Stimulated activated naive CD8-positive, alpha-beta T cell treated with anti-CD3 and anti-CD28 coated beads, Interleukin-15, Interleukin-2, amounts not matched to agents 100 ng/mL and 50 ng/mL, for 24 hours (primary cell): ENCODE measurements around the gene CAND2.

ENCODE experiments used
- H3K27ac Mint-ChIP-seq: one replicate; pipeline ENCODE4 v1.8.0; 2021; ENCODE audit warnings: mild to moderate bottlenecking, mixed read lengths
- H3K27me3 Mint-ChIP-seq: one replicate; pipeline ENCODE4 v1.8.0; 2021; ENCODE audit warnings: mixed read lengths
- H3K36me3 Mint-ChIP-seq: one replicate; pipeline ENCODE4 v1.8.0; 2021; ENCODE audit warnings: low read depth, mixed read lengths
- H3K4me1 Mint-ChIP-seq: one replicate; pipeline ENCODE4 v1.8.0; 2021; ENCODE audit warnings: low read depth, mixed read lengths
- H3K4me3 Mint-ChIP-seq: one replicate; pipeline ENCODE4 v1.8.0; 2021; ENCODE audit warnings: mild to moderate bottlenecking, mixed read lengths
- H3K9me3 Mint-ChIP-seq: one replicate; pipeline ENCODE4 v1.8.0; 2021; ENCODE audit warnings: mixed read lengths

CAND2 gene

GRCh38 chr3:12796171-12797123 is at the start of gene CAND2:
CAND2 (plus strand) TSS chr3:12796680; CDS start chr3:12796721, 41 bp downstream.
- H3K4me3 Mint-ChIP-seq, result peak within 1 kb of the TSS; percentile 72
- H3K27me3 Mint-ChIP-seq, result peaks cover 6% of the 10 kb centered on the region
- H3K9me3 Mint-ChIP-seq, result no peaks in the 10 kb centered on the region
- peak within 1 kb of the TSS; percentile 55 for H3K27ac Mint-ChIP-seq
- H3K36me3 Mint-ChIP-seq, result no peaks in the 10 kb centered on the region
- peaks cover 7% of the 10 kb centered on the region for H3K4me1 Mint-ChIP-seq

- Mint-ChIP-seq H3K9me3 (no peaks in the 10 kb centered on the region), H3K36me3 (no peaks in the 10 kb centered on the region), H3K27ac (no peak overlapping the region), H3K4me1 (peaks cover 35% of the 10 kb centered on the region), H3K27me3 (peaks cover 14% of the 10 kb centered on the region), H3K4me3 (no peak overlapping the region)
Observed at GRCh38 chr3:12748477-12748876, 48.0 kb upstream of the CAND2 start.

DNA sequence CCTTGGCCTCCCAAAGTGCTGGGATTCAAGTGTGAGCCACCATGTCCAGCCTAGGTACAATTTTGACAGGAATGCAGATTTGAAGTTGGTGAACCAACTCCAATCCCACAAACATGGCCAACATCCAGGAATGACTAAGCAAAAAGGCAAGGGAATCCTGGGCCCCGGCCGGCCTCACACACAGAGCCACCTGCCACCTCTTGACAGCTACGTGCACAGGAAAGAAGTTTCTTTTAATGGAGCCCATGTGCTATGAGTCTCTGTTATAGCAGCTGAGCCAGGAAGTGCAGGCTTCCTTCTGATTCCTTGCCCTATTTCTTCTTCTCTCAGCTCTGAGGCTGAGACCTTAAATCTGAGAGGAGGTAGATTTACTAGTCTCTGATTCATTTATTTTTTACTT is 46.3 kb upstream of the CAND2 start:
- Mint-ChIP-seq H3K9me3 (no peaks in the 10 kb centered on the region), H3K4me1 (peaks cover 39% of the 10 kb centered on the region), H3K27ac (peak overlapping the region; percentile 29), H3K27me3 (peaks cover 3% of the 10 kb centered on the region), H3K4me3 (no peak overlapping the region), H3K36me3 (no peaks in the 10 kb centered on the region)

DNA sequence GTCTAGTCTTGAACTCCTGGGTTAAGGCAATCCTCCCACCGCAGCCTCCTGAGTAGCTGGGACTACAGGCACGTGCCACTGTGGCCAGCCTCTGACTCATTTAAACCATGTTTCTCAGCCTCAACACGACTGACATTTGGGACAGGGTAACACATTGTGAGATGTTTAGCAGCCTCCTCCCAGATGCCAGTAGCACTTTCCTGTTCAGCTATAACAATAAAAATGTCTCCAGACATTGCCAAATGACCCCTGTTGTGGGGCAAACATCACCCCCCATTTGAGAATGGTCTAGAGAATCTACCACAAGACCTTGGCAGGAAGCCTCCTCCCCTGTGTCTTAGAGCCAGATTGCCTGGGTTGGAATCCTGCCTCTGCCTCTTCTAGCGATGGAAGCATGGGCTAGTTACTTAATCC is 45.8 kb upstream of the CAND2 start:
- H3K36me3 Mint-ChIP-seq, result no peaks in the 10 kb centered on the region
- H3K27me3 Mint-ChIP-seq, result peaks cover 4% of the 10 kb centered on the region
- peaks cover 39% of the 10 kb centered on the region for H3K4me1 Mint-ChIP-seq
- H3K9me3 Mint-ChIP-seq, result no peaks in the 10 kb centered on the region
- peak overlapping the region; percentile 29 for H3K27ac Mint-ChIP-seq
- H3K4me3 Mint-ChIP-seq, result no peak overlapping the region

- no peak overlapping the region for H3K27ac Mint-ChIP-seq
Observed at GRCh38 chr3:12751571-12751970, 44.9 kb upstream of the CAND2 start.

GRCh38 chr3:12752102-12752501 is 44.4 kb upstream of the CAND2 start:
- no peak overlapping the region for H3K4me3 Mint-ChIP-seq
- H3K4me1 Mint-ChIP-seq, result peaks cover 39% of the 10 kb centered on the region
- H3K9me3 Mint-ChIP-seq, result no peaks in the 10 kb centered on the region
- no peaks in the 10 kb centered on the region for H3K36me3 Mint-ChIP-seq
- no peak overlapping the region for H3K27ac Mint-ChIP-seq
- H3K27me3 Mint-ChIP-seq, result peaks cover 4% of the 10 kb centered on the region

More at GRCh38 chr3:12751571-12751970, 44.9 kb upstream of the CAND2 start:
- Mint-ChIP-seq H3K9me3 (no peaks in the 10 kb centered on the region), H3K36me3 (no peaks in the 10 kb centered on the region), H3K4me1 (peaks cover 39% of the 10 kb centered on the region), H3K4me3 (no peak overlapping the region), H3K27me3 (peaks cover 7% of the 10 kb centered on the region)

- H3K9me3 Mint-ChIP-seq, result no peaks in the 10 kb centered on the region
- no peaks in the 10 kb centered on the region for H3K36me3 Mint-ChIP-seq
- H3K4me3 Mint-ChIP-seq, result no peak overlapping the region
- H3K4me1 Mint-ChIP-seq, result peaks cover 43% of the 10 kb centered on the region
- no peak overlapping the region for H3K27ac Mint-ChIP-seq
- peaks cover 3% of the 10 kb centered on the region for H3K27me3 Mint-ChIP-seq
Observed at GRCh38 chr3:12752809-12753208, 43.7 kb upstream of the CAND2 start.

DNA sequence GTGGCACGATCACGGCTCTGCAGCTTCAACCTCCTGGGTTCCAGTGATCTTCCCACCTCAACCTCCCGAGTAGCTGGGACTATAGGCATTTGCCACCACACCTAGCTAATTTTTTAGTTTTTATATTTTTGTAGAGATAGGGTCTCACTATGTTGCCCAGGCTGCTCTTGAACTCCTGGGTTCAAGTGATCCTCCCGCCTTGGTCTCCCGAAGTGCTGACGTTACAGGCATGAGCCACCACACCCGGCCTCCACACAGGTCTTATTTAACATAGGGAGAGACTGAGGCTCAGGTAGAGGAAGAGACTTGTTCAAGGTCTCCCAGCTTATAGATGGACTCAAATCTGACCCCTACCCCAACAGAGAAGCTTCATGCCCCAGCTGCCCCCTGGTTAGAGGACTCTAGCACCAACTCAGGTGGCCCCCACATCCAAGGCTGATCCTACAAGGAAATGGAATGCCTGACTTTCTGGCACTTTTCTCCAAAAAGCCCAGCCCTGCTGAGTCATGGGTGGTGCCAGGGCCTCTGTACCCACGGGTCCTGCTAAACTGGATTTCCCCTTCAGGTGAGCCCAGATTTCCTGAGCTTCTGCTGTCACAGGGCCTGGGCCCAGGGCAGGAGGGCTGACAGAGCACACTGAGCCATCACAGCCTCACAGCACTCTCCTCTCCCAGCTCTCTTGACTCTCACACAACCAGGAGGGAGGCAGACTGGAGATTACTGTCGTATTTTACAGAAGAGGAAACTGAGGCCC is 43.0 kb upstream of the CAND2 start:
- peaks cover 3% of the 10 kb centered on the region for H3K27me3 Mint-ChIP-seq
- H3K27ac Mint-ChIP-seq, result no peak overlapping the region

GRCh38 chr3:12754313-12754712 is 42.2 kb upstream of the CAND2 start:
- Mint-ChIP-seq H3K36me3 (no peaks in the 10 kb centered on the region), H3K4me1 (peaks cover 41% of the 10 kb centered on the region), H3K9me3 (no peaks in the 10 kb centered on the region), H3K4me3 (no peak overlapping the region), H3K27me3 (peaks cover 3% of the 10 kb centered on the region), H3K27ac (no peak overlapping the region)

More for the DNA sequence above, 43.0 kb upstream of the CAND2 start:
- Mint-ChIP-seq H3K36me3 (no peaks in the 10 kb centered on the region), H3K4me1 (peaks cover 43% of the 10 kb centered on the region), H3K9me3 (no peaks in the 10 kb centered on the region), H3K4me3 (no peak overlapping the region)

- Mint-ChIP-seq H3K9me3 (no peaks in the 10 kb centered on the region), H3K4me3 (no peak overlapping the region), H3K4me1 (peaks cover 27% of the 10 kb centered on the region), H3K27me3 (peaks cover 10% of the 10 kb centered on the region), H3K36me3 (no peaks in the 10 kb centered on the region), H3K27ac (no peak overlapping the region)
Observed at GRCh38 chr3:12755754-12756153, 40.7 kb upstream of the CAND2 start.

DNA sequence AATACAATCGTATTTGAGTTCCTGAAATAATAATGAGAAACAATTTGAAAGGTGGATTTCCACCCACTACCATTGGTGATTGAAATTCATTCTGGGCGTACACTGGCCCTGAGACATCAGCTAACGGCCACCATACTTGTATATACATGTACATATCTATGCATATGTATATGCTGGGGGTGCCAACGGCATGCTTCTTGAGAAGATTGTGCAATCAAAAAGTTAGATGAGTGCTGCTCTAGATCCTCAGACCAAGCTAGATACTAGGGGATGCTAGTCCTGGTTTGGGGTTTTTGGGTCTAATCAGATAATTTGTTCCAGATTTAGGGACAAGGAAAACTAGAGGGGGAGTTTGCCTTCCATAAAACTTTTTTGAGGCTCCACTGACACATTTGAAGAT is 40.3 kb upstream of the CAND2 start:
- Mint-ChIP-seq H3K9me3 (no peaks in the 10 kb centered on the region), H3K27me3 (peaks cover 10% of the 10 kb centered on the region), H3K36me3 (no peaks in the 10 kb centered on the region), H3K27ac (no peak overlapping the region), H3K4me3 (no peak overlapping the region), H3K4me1 (peaks cover 23% of the 10 kb centered on the region)

- H3K4me1 Mint-ChIP-seq, result peaks cover 20% of the 10 kb centered on the region
- no peak overlapping the region for H3K27ac Mint-ChIP-seq
- H3K4me3 Mint-ChIP-seq, result no peak overlapping the region
- H3K36me3 Mint-ChIP-seq, result no peaks in the 10 kb centered on the region
- peaks cover 10% of the 10 kb centered on the region for H3K27me3 Mint-ChIP-seq
- H3K9me3 Mint-ChIP-seq, result no peaks in the 10 kb centered on the region
Observed at GRCh38 chr3:12756635-12757034, 39.8 kb upstream of the CAND2 start.

DNA sequence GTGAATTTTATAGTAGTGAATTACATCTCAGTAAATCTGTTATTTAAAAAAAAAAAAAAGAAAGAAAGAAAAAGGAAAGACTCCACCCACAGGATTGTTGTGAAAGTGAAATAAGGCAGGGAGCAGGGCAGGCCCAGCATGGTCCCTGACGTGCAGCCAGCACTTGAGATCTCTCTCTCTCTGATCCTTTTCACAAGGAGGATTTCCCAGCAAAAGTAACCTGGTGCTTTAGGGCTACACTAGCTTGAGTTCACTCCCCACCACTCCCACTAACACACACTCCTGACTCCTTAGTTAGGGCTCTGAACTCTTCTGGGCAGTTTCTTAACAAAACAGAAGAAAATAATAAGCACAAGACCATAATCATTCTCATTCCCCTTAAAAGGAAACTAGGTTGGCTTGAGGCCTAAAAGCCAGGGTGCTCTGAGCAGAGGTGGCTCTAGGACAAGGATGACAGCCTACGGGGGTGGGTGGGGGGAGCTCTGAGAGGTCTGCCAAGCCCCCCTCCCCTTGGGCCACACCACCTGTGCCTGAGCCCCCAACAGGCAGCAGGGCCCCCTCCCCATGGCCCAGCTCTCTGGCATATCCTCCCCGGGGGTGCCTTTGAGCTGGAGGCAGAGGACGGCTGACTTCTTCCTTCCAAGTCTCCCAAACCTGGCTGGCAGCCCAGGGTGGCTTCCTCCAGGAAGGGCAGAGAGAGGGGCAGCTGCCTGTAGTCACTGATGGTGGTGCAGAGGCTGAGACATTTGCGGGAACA is 38.3 kb upstream of the CAND2 start:
- Mint-ChIP-seq H3K27me3 (peaks cover 10% of the 10 kb centered on the region), H3K9me3 (no peaks in the 10 kb centered on the region), H3K36me3 (no peaks in the 10 kb centered on the region), H3K4me1 (peaks cover 11% of the 10 kb centered on the region), H3K4me3 (no peak overlapping the region), H3K27ac (no peak overlapping the region)

- Mint-ChIP-seq H3K9me3 (no peaks in the 10 kb centered on the region), H3K27me3 (peaks cover 10% of the 10 kb centered on the region), H3K36me3 (no peaks in the 10 kb centered on the region), H3K4me1 (peaks cover 4% of the 10 kb centered on the region), H3K4me3 (no peak within 1 kb of the TSS), H3K27ac (no peak within 1 kb of the TSS)
Observed at GRCh38 chr3:12759097-12759679, 37.3 kb upstream of the CAND2 start, which contains the start of gene TMEM40. TMEM40 (minus strand) TSS chr3:12759259; CDS start chr3:12749832, 9,427 bp downstream.
